ENCODE results near the gene SYNPR.

DNA sequence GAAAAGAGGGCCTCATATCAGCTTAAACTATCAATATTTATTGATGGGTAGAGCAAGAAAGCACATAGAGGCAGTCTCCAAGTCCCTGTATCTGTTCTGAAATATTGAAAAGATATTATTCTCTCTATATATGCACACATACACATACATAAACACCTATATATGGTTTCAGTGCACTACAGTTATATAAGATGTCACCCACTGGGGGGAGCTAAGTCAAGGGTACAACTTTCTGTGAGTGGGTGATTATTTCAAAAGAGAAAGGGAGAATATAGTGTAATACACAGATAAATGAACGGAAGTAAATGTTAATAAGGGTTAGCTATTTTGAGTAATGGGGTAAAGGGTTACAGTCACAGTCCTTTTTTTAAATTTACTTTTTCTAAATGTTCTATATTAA is 383.1 kb downstream of the SYNPR start:
- TF ChIP-seq POLR2A (IDR thresholded peaks at IDR 0.05; ENCODE audit: low read length) (no peak), GATA1 (IDR thresholded peaks at IDR 0.05; ENCODE audit: low read depth, low read length) (no peak)

All from erythroblast (primary cell).